ENCODE results near the gene MAP3K10. TPM values are rescaled to one million over a fixed set of nuclear protein-coding genes. Genes with fewer than 3 reads are reported as not detected.

MAP3K10 gene
- total RNA-seq, 4 donors from 2014 or later, result 10.2 to 24.8 (median 11.6) TPM

- DNase-seq (ENCODE audit: low spot score in 2 of 2), result no peak
- TF ChIP-seq CTCF (IDR thresholded peaks at IDR 0.05) (no peak), POLR2A (IDR thresholded peaks at IDR 0.05) (no peak)
- 78 to 79% methylated on average over 5 of the region's 5 CpGs for WGBS, 2 donors
- no peak overlapping the region for H3K4me3 ChIP-seq (ENCODE audit: low read depth, poor library complexity, severe bottlenecking)
- intact Hi-C loops (cut with DNase I; ENCODE audit: low total_unique reads), result no loop called here
Observed at GRCh38 chr19:40177286-40178070, 13.7 kb upstream of the MAP3K10 start.

DNA sequence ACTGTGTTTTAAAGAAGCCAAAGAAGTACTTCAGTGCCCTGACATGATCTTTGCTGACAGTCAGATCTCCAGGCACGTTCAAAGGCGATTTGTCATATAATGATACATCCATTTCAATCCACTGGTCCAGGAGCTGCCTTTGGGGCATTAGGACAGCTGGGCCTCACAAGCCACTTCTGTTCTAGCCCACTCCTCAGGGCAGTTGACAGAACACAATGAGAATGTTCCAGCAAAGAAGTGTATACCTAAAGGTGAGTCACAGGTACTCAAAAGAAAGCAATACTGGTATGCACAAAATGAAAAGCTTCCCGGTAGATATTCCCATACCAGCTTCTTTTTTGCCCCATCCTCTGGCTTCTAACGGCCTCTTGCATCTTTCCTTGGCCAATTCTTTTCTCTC lies 12.5 kb upstream of the MAP3K10 start:
- intact Hi-C loops (cut with DNase I; ENCODE audit: low total_unique reads), result no loop called here
- WGBS, 2 donors, result 72 to 81% methylated on average over 4 of the region's 4 CpGs
- no peak for DNase-seq (ENCODE audit: low spot score in 2 of 2)
- no peak for TF ChIP-seq POLR2A (IDR thresholded peaks at IDR 0.05)
- no peak for TF ChIP-seq CTCF (IDR thresholded peaks at IDR 0.05)
- no peak overlapping the region for H3K4me3 ChIP-seq (ENCODE audit: low read depth, poor library complexity, severe bottlenecking)

GRCh38 chr19:40184273-40184672 lies 7.0 kb upstream of the MAP3K10 start:
- no peak overlapping the region for H3K4me3 ChIP-seq (ENCODE audit: low read depth, poor library complexity, severe bottlenecking)
- TF ChIP-seq CTCF (IDR thresholded peaks at IDR 0.05) (no peak), POLR2A (IDR thresholded peaks at IDR 0.05) (no peak)
- no peak for DNase-seq (ENCODE audit: low spot score in 2 of 2)
- 86 to 88% methylated on average over 1 of the region's 1 CpG for WGBS, 2 donors
- intact Hi-C loops (cut with DNase I; ENCODE audit: low total_unique reads), result no loop called here

DNA sequence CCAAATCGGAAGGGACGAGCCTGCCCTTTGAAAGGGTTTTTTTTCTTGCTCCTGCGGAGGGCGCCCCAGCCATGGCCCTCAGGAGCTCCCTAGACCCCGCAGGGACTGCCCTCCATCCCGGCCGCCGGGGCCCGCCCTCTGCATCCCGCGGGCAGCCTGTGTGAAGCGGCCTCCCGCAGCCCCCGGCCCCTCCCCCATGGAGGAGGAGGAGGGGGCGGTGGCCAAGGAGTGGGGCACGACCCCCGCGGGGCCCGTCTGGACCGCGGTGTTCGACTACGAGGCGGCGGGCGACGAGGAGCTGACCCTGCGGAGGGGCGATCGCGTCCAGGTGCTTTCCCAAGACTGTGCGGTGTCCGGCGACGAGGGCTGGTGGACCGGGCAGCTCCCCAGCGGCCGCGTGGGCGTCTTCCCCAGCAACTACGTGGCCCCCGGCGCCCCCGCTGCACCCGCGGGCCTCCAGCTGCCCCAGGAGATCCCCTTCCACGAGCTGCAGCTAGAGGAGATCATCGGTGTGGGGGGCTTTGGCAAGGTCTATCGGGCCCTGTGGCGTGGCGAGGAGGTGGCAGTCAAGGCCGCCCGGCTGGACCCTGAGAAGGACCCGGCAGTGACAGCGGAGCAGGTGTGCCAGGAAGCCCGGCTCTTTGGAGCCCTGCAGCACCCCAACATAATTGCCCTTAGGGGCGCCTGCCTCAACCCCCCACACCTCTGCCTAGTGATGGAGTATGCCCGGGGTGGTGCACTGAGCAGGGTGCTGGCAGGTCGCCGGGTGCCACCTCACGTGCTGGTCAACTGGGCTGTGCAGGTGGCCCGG lies 815 bp downstream of the MAP3K10 start:
- intact Hi-C loops (cut with DNase I; ENCODE audit: low total_unique reads), result no loop called here
- no peak for TF ChIP-seq POLR2A (IDR thresholded peaks at IDR 0.05)
- no peak for TF ChIP-seq CTCF (IDR thresholded peaks at IDR 0.05)
- 5 to 62% methylated on average over 8 to 45 of the region's 62 CpGs for WGBS, 2 donors
- DNase-seq (ENCODE audit: low spot score in 2 of 2), result no peak
- H3K4me3 ChIP-seq (ENCODE audit: low read depth, poor library complexity, severe bottlenecking), result peak overlapping the region; percentile 60

GRCh38 chr19:40192758-40193586 lies 1.7 kb downstream of the MAP3K10 start:
- intact Hi-C loops (cut with DNase I; ENCODE audit: low total_unique reads), result no loop called here
- no peak for DNase-seq (ENCODE audit: low spot score in 2 of 2)
- TF ChIP-seq CTCF (IDR thresholded peaks at IDR 0.05), result no peak
- no peak for TF ChIP-seq POLR2A (IDR thresholded peaks at IDR 0.05)
- 82 to 92% methylated on average over 5 of the region's 5 CpGs for WGBS, 2 donors
- no peak overlapping the region for H3K4me3 ChIP-seq (ENCODE audit: low read depth, poor library complexity, severe bottlenecking)
